Forelimb muscle (tissue), 1 donor: ENCODE measurements around the gene PRODH2. TPM values are rescaled to one million over a fixed set of nuclear protein-coding genes. Genes with fewer than 3 reads are reported as not detected.

Experiments
- DNase-seq: peaks from one replicate; pipeline ENCODE4 v3.0.0-alpha.2; 2013; ENCODE audit warnings: low read depth
- polyA plus RNA-seq: library from polyadenylated mRNA; unstranded; fragments of 120-200 nt; gene quantifications from one replicate; pipeline ENCODE4 v1.2.1, GENCODE V29; 2013; ENCODE audit not compliant: insufficient read length

PRODH2 gene
- polyA plus RNA-seq: not detected

- no peak for DNase-seq
Observed at GRCh38 chr19:35812220-35813042, at the start of gene PRODH2. Gene PRODH2, minus strand, starts transcription at chr19:35812845. Its CDS starts 40 bp downstream, at chr19:35812805.

GRCh38 chr19:35861640-35862160, 49.1 kb upstream of the PRODH2 start:
- no peak for DNase-seq

GRCh38 chr19:35860818-35861639, 48.4 kb upstream of the PRODH2 start:
- DNase-seq: no peak

GRCh38 chr19:35860436-35860817, 47.8 kb upstream of the PRODH2 start:
- DNase-seq: no peak

GRCh38 chr19:35859414-35859813, 46.8 kb upstream of the PRODH2 start:
- DNase-seq: no peak

GRCh38 chr19:35858311-35858710, 45.7 kb upstream of the PRODH2 start:
- DNase-seq: no peak

GRCh38 chr19:35856546-35857149, 44.0 kb upstream of the PRODH2 start, which contains the start of gene KIRREL2:
Gene KIRREL2, plus strand, starts transcription at chr19:35856911. Its CDS starts 209 bp downstream, at chr19:35857120.
- DNase-seq: no peak

GRCh38 chr19:35853038-35853756, 40.6 kb upstream of the PRODH2 start:
- DNase-seq: no peak

- no peak for DNase-seq
Observed at GRCh38 chr19:35852029-35852780, 39.6 kb upstream of the PRODH2 start, which contains the start of gene NPHS1. Gene NPHS1, minus strand, starts transcription at chr19:35852504. Its CDS starts 667 bp downstream, at chr19:35851837.

GRCh38 chr19:35851213-35852028, 38.8 kb upstream of the PRODH2 start:
- no peak for DNase-seq

- no peak for DNase-seq
Observed at GRCh38 chr19:35848919-35849505, 36.4 kb upstream of the PRODH2 start.

GRCh38 chr19:35848486-35848885, 35.8 kb upstream of the PRODH2 start:
- DNase-seq: no peak

- no peak for DNase-seq
Observed at GRCh38 chr19:35847911-35848310, 35.3 kb upstream of the PRODH2 start.

GRCh38 chr19:35846038-35846668, 33.5 kb upstream of the PRODH2 start:
- DNase-seq: no peak

- no peak for DNase-seq
Observed at GRCh38 chr19:35845215-35846037, 32.8 kb upstream of the PRODH2 start.

GRCh38 chr19:35844482-35845214, 32.0 kb upstream of the PRODH2 start:
- no peak for DNase-seq
